SKM-1 treated with dmso at 0.1 percent for 144 hours (cell line): ENCODE data around the gene ARHGAP25.

Experiments used
- DNase-seq: peaks from one replicate; lab custom pipeline; 2025; ENCODE audit not compliant: unreplicated experiment; lab: John Stamatoyannopoulos, UW

ARHGAP25 gene

GRCh38 chr2:68719912-68720311 lies 14.7 kb upstream of the ARHGAP25 start:
- no peak for DNase-seq

DNA sequence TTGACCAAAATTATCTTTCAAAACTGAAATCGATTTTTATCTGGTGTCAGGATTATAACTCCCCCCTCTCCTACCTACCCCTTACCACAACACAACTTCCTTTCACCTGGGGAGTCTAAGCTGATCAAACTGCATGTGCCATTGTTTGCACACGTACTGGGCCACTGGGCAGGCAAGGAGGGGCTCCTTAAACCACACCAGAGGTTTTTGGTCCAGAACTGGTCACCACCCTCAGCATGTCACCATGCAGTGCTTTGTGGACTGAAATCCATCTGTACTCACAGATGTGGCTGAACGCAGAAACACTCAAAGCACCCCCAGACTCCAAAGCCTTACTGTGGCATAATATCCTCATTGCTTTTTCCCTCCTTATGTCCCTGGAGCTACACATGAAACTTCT lies 13.9 kb upstream of the ARHGAP25 start:
- no peak for DNase-seq

DNA sequence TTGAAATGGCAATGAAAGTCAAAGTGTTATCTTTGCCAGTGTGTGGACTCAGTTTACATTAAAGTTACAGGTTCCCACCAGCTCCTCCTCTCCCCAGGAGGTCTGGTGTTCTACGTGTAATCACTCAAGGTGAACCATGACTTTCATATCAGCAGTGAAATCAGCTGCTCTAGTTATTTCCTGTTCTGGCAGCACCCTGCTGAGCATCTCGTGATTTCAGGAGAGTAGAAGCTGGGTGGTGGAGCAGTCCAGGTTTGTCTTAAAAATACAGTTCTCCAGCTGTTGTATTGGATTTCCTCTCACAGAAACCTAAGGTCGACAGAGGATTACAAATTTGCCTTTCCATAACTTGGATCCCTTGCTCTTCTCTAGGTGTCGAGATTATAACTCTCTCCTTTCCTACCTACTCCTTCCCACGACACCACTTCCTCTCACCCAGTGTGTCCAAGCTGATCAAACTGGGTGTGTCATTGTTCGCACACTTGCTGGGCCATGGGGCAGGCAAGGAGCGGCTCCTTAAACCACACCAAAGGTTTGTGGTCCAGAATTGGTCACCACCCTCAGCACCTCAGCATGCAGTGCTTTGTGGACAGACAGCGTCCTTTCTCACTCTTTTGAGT lies 13.0 kb upstream of the ARHGAP25 start:
- no peak for DNase-seq

DNA sequence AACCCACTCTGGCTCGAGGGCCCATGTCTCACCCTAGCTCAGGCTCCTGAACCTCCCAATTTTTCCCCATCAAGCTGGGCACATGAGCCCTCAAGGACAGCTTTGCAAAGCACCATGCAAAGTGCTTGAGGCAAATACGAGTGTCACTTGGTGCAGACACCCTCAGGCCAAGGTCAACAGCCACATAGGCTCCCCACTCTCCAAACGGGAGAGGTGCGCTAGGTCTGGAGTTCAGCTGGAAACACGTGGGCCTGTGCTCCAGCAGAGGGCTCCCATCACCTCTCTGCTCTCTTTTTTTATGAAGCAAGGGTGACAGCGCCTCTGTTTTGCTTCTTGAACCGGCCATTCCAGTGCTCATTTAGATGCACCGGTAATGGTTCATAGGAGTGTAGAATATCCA lies 11.9 kb upstream of the ARHGAP25 start:
- DNase-seq, result no peak

GRCh38 chr2:68723181-68723580 lies 11.4 kb upstream of the ARHGAP25 start:
- DNase-seq, result no peak

- DNase-seq, result no peak
Measured at GRCh38 chr2:68726100-68726499, 8.5 kb upstream of the ARHGAP25 start.

DNA sequence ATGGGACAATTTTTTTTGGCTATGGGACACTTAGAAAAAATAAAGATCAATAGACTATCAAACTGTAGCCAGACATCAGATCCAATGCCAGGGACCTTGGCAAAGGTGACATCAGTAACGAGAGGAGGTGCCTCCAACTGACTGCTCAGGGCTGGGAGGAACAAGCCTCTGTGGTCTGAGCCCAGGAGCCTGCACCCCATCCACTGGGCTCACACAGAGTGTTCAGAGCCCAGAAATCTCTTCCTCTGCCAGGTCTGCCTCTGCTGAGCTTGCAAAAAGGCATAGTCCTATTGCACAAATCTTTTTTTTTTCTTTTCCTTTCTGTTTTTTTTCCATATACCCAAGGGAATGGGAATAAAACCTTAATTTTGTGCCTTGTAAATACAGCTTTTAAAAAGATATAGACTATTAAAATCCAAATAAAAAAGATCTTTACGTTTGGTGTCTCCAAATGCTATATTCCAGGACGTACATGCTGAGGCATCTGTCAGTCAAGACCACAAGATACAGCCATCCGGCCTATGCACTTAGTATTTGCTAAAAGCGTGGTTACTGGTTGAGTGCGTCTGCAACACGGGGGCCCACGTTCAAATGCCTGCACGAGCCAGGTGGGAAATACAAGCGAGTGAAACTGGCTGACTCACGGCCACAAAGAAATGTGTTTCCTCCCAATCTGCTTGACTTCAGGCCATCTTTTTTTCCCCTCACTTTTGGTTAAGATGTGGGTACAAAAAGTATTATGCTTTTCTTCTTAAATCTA lies 7.8 kb upstream of the ARHGAP25 start:
- peak; percentile 24 for DNase-seq

GRCh38 chr2:68727683-68728375 lies 6.8 kb upstream of the ARHGAP25 start:
- no peak for DNase-seq

DNA sequence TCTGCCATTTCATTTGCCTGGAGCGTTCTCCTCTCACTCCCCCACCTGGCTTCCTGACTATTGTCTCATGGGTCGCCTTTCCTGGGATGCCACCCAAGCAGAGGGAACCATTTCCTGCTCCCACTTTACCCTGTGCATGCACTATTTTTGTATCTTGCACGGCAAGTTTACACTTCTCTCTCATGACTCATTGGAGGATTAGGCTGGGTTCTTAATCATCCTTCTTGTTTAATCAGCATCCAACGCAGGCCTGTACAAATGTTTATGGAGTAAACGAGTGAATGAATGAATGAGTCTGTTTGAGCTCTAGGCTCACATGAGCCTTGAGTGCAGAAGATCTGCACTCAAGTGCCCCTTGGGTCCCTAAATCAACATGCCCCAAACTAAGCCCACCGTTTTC lies 3.8 kb upstream of the ARHGAP25 start:
- no peak for DNase-seq

GRCh38 chr2:68732036-68732932 lies 2.3 kb upstream of the ARHGAP25 start:
- DNase-seq, result no peak

- DNase-seq, result no peak
Measured at GRCh38 chr2:68733365-68733764, 1.2 kb upstream of the ARHGAP25 start.

- no peak for DNase-seq
Measured at GRCh38 chr2:68734176-68734575, 435 bp upstream of the ARHGAP25 start.

DNA sequence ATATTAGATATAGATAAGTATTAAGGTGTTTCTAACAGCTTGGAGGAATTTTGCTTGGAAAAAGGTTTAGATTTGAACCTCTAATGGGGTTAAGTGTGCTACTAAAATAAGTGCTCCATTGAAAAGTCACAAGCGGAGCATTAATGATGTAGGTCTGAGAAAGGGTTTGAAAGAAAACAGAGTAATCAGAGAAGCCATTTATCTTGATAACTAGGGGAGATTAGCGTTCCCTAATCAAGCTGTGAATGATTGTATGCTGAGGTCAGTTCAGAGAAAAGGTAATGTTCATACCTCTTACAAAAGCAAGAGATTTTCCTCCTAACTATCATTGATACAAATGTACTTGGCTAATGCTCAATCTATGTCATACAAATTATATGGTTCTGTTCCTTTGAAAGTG lies 1.5 kb downstream of the ARHGAP25 start:
- no peak for DNase-seq

DNA sequence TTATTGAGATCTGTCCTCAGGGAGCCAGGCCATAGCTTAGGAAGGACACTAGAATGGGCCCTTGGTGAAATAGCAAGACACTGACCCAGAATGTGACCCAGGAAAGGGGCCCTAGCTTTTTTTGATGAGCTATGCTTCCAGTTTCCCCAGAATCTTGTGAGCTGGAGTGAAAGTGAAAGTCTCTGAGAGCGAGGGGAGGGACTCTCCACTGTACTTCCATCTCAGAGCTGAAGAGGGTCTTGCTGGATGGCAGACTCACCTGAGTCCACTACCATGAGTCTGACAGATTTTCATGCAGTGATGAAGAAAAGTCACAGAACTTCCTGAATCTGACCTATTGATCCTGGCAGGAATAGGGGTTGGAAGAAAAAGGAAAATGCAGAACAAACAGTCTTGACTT lies 3.1 kb downstream of the ARHGAP25 start:
- no peak for DNase-seq

DNA sequence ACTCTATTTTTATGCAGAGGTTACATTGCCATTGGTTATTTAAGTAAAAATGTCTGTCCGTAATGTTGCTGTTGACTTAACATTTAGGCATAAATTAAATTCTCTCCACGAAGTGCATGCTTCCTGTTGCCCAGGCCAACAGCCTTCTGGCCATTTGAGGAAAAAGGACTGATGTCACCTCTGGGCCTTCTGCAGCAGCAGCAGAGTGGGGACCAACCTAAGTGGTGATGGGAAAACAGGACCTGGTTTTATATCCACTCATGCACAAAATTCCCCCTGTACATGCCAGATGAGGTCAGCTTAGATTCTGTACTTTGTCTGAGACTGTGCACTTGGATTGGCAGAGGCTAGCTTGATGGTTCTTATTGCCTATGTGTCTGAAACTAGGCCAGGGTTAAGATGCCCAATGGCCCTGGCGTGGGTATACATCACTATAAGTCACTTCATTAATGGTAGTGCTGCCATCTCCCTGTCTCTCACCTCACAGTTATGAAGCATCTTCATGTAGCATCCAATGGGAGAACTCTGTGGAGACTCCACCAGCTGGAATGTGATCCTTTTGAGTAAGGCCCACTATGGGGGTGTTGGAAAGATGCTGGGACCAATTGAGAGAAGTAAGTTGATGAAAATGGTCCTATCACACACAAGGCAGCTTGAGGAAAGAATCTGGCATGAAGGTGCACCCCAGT lies 4.4 kb downstream of the ARHGAP25 start:
- no peak for DNase-seq

- peak; percentile 53 for DNase-seq
Measured at GRCh38 chr2:68739595-68740399, 5.2 kb downstream of the ARHGAP25 start.

DNA sequence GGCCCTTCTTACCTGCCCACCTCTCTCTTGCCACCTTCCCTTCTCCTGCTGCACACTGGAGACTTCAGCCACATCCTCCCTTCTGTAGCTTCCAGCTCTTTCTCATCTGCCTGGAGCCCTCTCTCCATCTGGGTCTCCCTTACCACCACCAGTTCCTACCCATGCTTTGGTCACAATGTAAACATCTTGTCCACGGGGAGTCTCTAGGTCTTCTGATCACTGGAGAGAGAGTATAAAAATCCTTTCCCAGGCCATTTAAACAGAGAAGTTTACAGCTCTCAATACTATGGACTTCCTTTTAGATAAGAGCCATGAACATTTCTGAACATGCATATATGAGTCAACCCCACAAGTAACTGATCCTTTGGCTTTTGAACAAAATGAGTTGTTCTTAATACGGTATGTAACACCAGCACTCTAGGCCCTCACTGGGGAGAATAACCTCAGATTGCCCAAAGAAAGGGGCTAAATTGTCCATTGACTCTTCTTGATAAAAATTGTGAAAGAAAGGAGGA lies 5.8 kb downstream of the ARHGAP25 start:
- no peak for DNase-seq

GRCh38 chr2:68741238-68741637 lies 6.6 kb downstream of the ARHGAP25 start:
- DNase-seq, result peak; percentile 35

GRCh38 chr2:68741805-68742306 lies 7.2 kb downstream of the ARHGAP25 start:
- no peak for DNase-seq
